IPS-18a (cell line): ENCODE measurements around the gene RAB21.
"Not testable (repeated sequence)": the region's sequence is repeated elsewhere in the genome, so short reads cannot be mapped to it uniquely, and the experiment has no call there.

Source experiments
- H3K27ac ChIP-seq: one replicate; pipeline ENCODE4 v1.5.1; 2013; ENCODE audit warnings: low read length
- H3K27me3 ChIP-seq: one replicate; pipeline ENCODE4 v1.6.1; 2013; ENCODE audit warnings: mild to moderate bottlenecking, low read length; ENCODE audit not compliant: control insufficient read depth, insufficient read depth
- H3K36me3 ChIP-seq: one replicate; pipeline ENCODE4 v1.6.1; 2013; ENCODE audit warnings: low read depth, low read length; ENCODE audit not compliant: control insufficient read depth
- H3K4me1 ChIP-seq: one replicate; pipeline ENCODE4 v1.6.1; 2013; ENCODE audit warnings: low read depth, low read length; ENCODE audit not compliant: control insufficient read depth
- H3K4me3 ChIP-seq: one replicate; pipeline ENCODE4 v1.5.1; 2013; ENCODE audit warnings: low read length
- H3K9ac ChIP-seq: one replicate; pipeline ENCODE4 v1.6.1; 2013; ENCODE audit warnings: mild to moderate bottlenecking, low read length, moderate library complexity
- H3K9me3 ChIP-seq: one replicate; pipeline ENCODE4 v1.6.1; 2013; ENCODE audit warnings: low read depth, low read length; ENCODE audit not compliant: control insufficient read depth

The RAB21 gene

GRCh38 chr12:71755146-71755892, 656 bp downstream of the RAB21 start:
- Histone ChIP-seq H3K27me3 (no peaks in the 10 kb centered on the region), H3K4me1 (peaks cover 11% of the 10 kb centered on the region), H3K9ac (peak overlapping the region; percentile 85), H3K9me3 (no peaks in the 10 kb centered on the region), H3K27ac (no peak overlapping the region), H3K36me3 (peaks cover 7% of the 10 kb centered on the region), H3K4me3 (peak overlapping the region; percentile 94)

GRCh38 chr12:71756054-71756690, 1.5 kb downstream of the RAB21 start:
- Histone ChIP-seq H3K36me3 (peaks cover 7% of the 10 kb centered on the region), H3K9me3 (no peaks in the 10 kb centered on the region), H3K9ac (peak overlapping the region; percentile 85), H3K4me1 (peaks cover 11% of the 10 kb centered on the region), H3K4me3 (peak overlapping the region; percentile 94), H3K27ac (no peak overlapping the region), H3K27me3 (no peaks in the 10 kb centered on the region)

DNA sequence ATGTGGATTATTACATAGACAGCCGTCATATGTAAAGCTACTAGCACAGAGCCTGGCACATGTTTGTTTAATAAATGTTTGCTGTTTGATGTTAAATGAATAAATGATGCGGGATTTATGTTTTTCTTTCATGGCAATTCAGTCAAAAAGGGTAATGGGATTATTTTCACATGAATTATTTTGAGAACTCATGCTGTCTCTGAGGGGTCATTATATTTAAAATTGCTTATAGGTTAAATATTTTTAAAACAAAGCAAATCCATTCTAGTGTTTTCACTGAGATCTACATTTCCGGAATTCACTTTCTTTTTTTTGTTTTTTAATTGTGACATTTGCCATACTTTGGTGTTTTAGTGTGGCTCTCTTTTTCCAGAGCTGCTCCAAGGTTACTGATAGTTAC, 5.3 kb downstream of the RAB21 start:
- Histone ChIP-seq H3K4me1 (peaks cover 8% of the 10 kb centered on the region), H3K9me3 (no peaks in the 10 kb centered on the region), H3K36me3 (peaks cover 7% of the 10 kb centered on the region), H3K9ac (no peak overlapping the region), H3K4me3 (no peak overlapping the region), H3K27ac (no peak overlapping the region), H3K27me3 (no peaks in the 10 kb centered on the region)

DNA sequence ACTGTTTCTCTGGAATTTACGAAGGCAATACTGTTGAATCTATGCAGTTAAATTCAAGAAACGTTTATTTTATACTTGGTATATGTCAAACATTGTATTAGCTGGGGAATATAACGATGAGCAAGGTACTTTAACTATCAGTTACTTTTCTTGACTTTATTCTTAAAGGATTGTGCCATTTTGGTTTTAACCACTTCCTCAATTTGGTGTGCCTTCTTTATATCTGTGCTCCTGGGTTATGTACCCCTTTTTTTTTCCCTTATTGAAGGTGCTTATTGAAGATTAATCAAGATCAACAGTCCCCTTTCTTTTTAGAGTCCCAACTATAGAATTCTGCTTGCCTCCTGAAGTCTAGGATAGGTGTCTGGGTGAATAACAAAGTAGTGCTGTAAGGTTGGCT, 5.8 kb downstream of the RAB21 start:
- Histone ChIP-seq H3K27me3 (no peaks in the 10 kb centered on the region), H3K4me3 (no peak overlapping the region), H3K9me3 (no peaks in the 10 kb centered on the region), H3K9ac (no peak overlapping the region), H3K4me1 (peaks cover 10% of the 10 kb centered on the region), H3K27ac (no peak overlapping the region), H3K36me3 (peaks cover 7% of the 10 kb centered on the region)

- H3K4me1 ChIP-seq, H3K4me3 ChIP-seq, H3K27me3 ChIP-seq, H3K27ac ChIP-seq, H3K36me3 ChIP-seq, H3K9me3 ChIP-seq, H3K9ac ChIP-seq: not testable (repeated sequence)
Observed at GRCh38 chr12:71761354-71761753, 6.7 kb downstream of the RAB21 start.

GRCh38 chr12:71763677-71764379, 9.2 kb downstream of the RAB21 start:
- no peak overlapping the region for H3K27ac ChIP-seq
- peaks cover 5% of the 10 kb centered on the region for H3K4me1 ChIP-seq
- no peaks in the 10 kb centered on the region for H3K36me3 ChIP-seq
- H3K4me3 ChIP-seq = no peak overlapping the region
- H3K9me3 ChIP-seq = no peaks in the 10 kb centered on the region
- no peaks in the 10 kb centered on the region for H3K27me3 ChIP-seq
- H3K9ac ChIP-seq = no peak overlapping the region

GRCh38 chr12:71764587-71765321, 10.1 kb downstream of the RAB21 start:
- Histone ChIP-seq H3K9ac (no peak overlapping the region), H3K4me1 (peaks cover 5% of the 10 kb centered on the region), H3K4me3 (no peak overlapping the region), H3K36me3 (no peaks in the 10 kb centered on the region), H3K27me3 (no peaks in the 10 kb centered on the region), H3K27ac (no peak overlapping the region), H3K9me3 (no peaks in the 10 kb centered on the region)

DNA sequence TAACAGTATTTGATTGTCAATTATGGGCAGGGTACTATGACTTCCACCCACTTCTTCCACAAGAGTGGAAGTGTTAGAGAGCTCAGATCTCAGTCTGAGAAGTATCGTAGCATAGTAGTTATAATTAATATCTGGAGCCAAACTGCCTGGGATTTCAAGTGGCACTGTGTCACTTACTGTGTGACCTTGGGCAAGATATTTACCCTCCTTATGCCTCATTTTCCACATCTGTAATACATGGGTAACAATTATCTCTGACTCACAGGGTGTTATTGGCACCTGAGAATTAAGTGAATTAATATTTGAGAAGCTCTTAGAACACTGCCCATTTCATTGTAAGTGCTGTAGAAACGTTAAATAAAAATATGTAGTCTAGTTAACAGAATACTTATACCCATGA, 11.5 kb downstream of the RAB21 start:
- H3K36me3 ChIP-seq = peaks cover 9% of the 10 kb centered on the region
- no peaks in the 10 kb centered on the region for H3K27me3 ChIP-seq
- no peak overlapping the region for H3K4me3 ChIP-seq
- H3K9me3 ChIP-seq = no peaks in the 10 kb centered on the region
- H3K9ac ChIP-seq = no peak overlapping the region
- peaks cover 5% of the 10 kb centered on the region for H3K4me1 ChIP-seq
- H3K27ac ChIP-seq = no peak overlapping the region

GRCh38 chr12:71767183-71767582, 12.5 kb downstream of the RAB21 start:
- H3K27ac ChIP-seq = no peak overlapping the region
- H3K36me3 ChIP-seq = peaks cover 17% of the 10 kb centered on the region
- no peaks in the 10 kb centered on the region for H3K9me3 ChIP-seq
- no peak overlapping the region for H3K4me3 ChIP-seq
- H3K9ac ChIP-seq = no peak overlapping the region
- H3K27me3 ChIP-seq = no peaks in the 10 kb centered on the region
- H3K4me1 ChIP-seq = peaks cover 5% of the 10 kb centered on the region

GRCh38 chr12:71768900-71769299, 14.2 kb downstream of the RAB21 start:
- Histone ChIP-seq H3K4me3 (no peak overlapping the region), H3K9ac (no peak overlapping the region), H3K27ac (no peak overlapping the region), H3K9me3 (no peaks in the 10 kb centered on the region), H3K36me3 (peaks cover 29% of the 10 kb centered on the region), H3K4me1 (peaks cover 5% of the 10 kb centered on the region), H3K27me3 (no peaks in the 10 kb centered on the region)

DNA sequence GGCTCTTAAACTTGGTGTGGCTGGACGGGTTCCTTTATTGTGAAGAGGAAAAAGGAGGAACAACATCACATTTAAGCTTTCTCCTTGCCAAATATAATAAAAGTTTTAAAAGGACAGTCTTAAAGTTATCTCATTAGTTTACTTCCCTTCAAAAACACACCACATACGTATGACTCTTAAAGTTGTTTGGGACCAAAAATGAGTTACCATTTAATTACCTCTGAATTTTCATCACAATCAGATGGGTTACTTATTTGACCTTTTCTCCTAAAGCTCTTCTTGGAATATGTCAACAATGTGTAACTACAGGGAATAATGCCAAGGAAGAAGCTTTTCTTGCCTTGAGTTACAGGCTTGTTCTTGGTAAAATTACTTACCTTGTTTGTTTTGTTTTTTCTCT, 16.4 kb downstream of the RAB21 start:
- Histone ChIP-seq H3K9me3 (no peaks in the 10 kb centered on the region), H3K4me1 (no peaks in the 10 kb centered on the region), H3K4me3 (no peak overlapping the region), H3K27ac (no peak overlapping the region), H3K9ac (no peak overlapping the region), H3K27me3 (no peaks in the 10 kb centered on the region), H3K36me3 (peaks cover 39% of the 10 kb centered on the region)
